ENCODE measurements around the gene OR8A1. TPM values are rescaled to one million over a fixed set of nuclear protein-coding genes. Genes with fewer than 3 reads are reported as not detected.

Gene OR8A1
- total and polyA plus RNA-seq, 2 experiments from 2014 or later: not detected

DNA sequence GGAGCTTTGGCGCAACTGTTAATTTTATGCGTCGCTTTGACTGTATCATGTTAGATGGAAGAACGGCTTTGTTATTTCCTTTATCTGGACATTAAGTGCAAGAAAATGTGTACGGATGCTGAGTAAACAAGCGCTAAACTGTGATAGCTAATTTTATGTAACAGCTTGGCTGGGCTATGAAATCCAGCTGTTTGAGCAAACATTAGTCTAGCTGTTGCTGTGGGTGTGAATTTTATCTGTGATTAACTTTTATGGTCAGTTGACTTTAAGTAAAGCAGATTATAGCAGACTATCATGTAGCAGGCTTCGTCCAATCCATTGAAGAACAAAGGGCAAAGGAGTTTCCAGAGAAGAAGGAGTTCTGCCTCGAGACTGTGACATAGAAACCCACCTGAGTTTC lies 14.0 kb downstream of the OR8A1 start:
- Histone ChIP-seq H3K27me3 (no peaks in the 10 kb centered on the region), H3K4me1 (ENCODE audit: insufficient read depth) (no peaks in the 10 kb centered on the region), H4K20me1 (ENCODE audit: insufficient read depth, poor library complexity, severe bottlenecking) (no peaks in the 10 kb centered on the region), H3K4me2 (peak overlapping the region; percentile 23), H3K4me3 (no peak overlapping the region), H2AFZ (no peak overlapping the region), H3K27ac (peak overlapping the region; percentile 63), H3K79me2 (no peaks in the 10 kb centered on the region), H3K36me3 (replicated peaks; ENCODE audit: insufficient read depth, low read depth) (no peaks in the 10 kb centered on the region), H3K9me2 (replicated peaks; ENCODE audit: insufficient read depth) (no peaks in the 10 kb centered on the region), H3K9me3 (ENCODE audit: low read depth) (no peaks in the 10 kb centered on the region)
- WGBS (ENCODE audit: low lambda C conversion rate, missing lambda C conversion rate): 71% methylated on average over 8 of the region's 8 CpGs
- TF ChIP-seq EZH2phosphoT487 (IDR thresholded peaks at IDR 0.05; ENCODE audit: low read depth, severe bottlenecking, unreplicated experiment): no peak
- no peak for TF ChIP-seq EZH2 (IDR thresholded peaks at IDR 0.05; ENCODE audit: borderline replicate concordance)
- TF ChIP-seq CTCF (IDR thresholded peaks at IDR 0.05; ENCODE audit: poor library complexity): no peak
- DNase-seq (ENCODE audit: low spot score): peak; percentile 12

DNA sequence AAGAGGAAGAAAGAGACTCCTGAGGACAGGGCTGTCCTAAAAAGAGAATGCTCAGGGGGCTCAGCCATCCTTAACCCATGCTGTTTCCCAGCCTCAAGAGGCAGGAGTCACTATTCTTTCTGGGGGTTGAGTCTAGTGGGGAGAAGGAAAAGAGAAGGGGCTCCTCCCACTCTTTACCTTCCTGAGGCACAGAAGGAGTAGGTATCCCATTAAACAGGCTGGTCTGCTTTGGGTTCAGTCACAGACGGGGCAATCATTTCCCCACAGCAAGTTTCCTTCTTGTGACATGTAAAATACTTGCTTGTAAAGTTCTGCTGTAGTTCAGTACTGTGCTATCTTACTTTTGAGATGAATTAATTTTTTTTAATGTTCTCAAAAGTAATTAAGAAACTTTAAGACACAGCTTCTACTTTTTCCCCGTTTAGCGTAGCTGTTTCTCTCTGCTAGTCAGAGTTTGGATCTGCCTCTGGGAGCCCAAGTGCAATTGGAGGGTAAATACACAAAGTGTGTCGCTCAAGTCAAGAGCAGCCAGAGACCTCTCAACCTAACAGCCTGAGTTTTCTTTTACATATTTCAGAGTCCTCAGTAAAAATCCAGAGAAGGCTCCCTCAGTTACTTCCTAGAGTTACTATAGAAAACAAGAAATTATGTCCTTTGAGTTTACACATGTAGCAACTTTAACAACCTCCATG lies 15.0 kb downstream of the OR8A1 start:
- 73% methylated on average over 4 of the region's 4 CpGs for WGBS (ENCODE audit: low lambda C conversion rate, missing lambda C conversion rate)
- Histone ChIP-seq H3K9me2 (replicated peaks; ENCODE audit: insufficient read depth) (no peaks in the 10 kb centered on the region), H3K27me3 (no peaks in the 10 kb centered on the region)

DNA sequence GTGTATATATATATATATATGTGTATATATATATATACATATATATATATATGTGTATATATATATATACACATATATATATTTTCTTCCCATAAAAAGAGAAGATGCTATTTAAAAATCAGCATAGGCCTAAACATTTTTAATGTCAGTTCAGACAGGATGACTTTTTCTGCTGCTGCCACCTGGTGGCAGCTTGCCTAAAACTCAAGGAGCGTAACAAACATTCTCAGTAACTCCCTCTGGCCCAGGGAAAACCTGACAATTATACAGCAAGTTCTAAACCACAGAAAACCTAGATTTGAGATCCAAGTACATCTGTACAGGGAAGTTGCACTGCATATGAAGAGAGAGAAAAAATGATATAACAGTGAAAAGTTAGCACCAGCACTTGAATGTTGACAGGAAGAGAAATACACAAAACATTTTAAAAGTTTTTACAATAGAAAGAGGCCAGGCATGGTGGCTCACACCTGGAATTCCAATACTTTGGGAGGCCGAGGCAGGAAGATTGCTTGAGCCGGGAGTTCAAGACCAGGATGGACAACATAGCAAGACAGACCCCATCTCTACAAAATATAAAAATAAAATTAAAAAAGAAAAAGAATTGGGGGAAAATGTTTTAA lies 16.6 kb downstream of the OR8A1 start:
- no peak overlapping the region for H2AFZ ChIP-seq
- 45% methylated on average over 3 of the region's 3 CpGs for WGBS (ENCODE audit: low lambda C conversion rate, missing lambda C conversion rate)
- H3K9me2 ChIP-seq (replicated peaks; ENCODE audit: insufficient read depth): no peaks in the 10 kb centered on the region
- no peak overlapping the region for H3K4me3 ChIP-seq
- peak; percentile 80 for DNase-seq (ENCODE audit: low spot score)
- no peaks in the 10 kb centered on the region for H4K20me1 ChIP-seq (ENCODE audit: insufficient read depth, poor library complexity, severe bottlenecking)
- H3K27me3 ChIP-seq: no peaks in the 10 kb centered on the region
- H3K36me3 ChIP-seq (replicated peaks; ENCODE audit: insufficient read depth, low read depth): no peaks in the 10 kb centered on the region
- TF ChIP-seq CTCF (IDR thresholded peaks at IDR 0.05; ENCODE audit: poor library complexity) (peak; percentile 85), EZH2 (IDR thresholded peaks at IDR 0.05; ENCODE audit: borderline replicate concordance) (no peak), EZH2phosphoT487 (IDR thresholded peaks at IDR 0.05; ENCODE audit: low read depth, severe bottlenecking, unreplicated experiment) (no peak)
- H3K4me1 ChIP-seq (ENCODE audit: insufficient read depth): no peaks in the 10 kb centered on the region
- H3K4me2 ChIP-seq: no peak overlapping the region
- no peaks in the 10 kb centered on the region for H3K9me3 ChIP-seq (ENCODE audit: low read depth)
- H3K79me2 ChIP-seq: no peaks in the 10 kb centered on the region
- no peak overlapping the region for H3K27ac ChIP-seq

More for the DNA sequence above, 15.0 kb downstream of the OR8A1 start:
- Histone ChIP-seq H3K4me1 (ENCODE audit: insufficient read depth) (no peaks in the 10 kb centered on the region), H2AFZ (no peak overlapping the region), H3K36me3 (replicated peaks; ENCODE audit: insufficient read depth, low read depth) (no peaks in the 10 kb centered on the region), H3K4me3 (no peak overlapping the region), H4K20me1 (ENCODE audit: insufficient read depth, poor library complexity, severe bottlenecking) (no peaks in the 10 kb centered on the region), H3K79me2 (no peaks in the 10 kb centered on the region), H3K9me3 (ENCODE audit: low read depth) (no peaks in the 10 kb centered on the region), H3K4me2 (no peak overlapping the region), H3K27ac (peak overlapping the region; percentile 63)
- no peak for TF ChIP-seq EZH2 (IDR thresholded peaks at IDR 0.05; ENCODE audit: borderline replicate concordance)
- TF ChIP-seq CTCF (IDR thresholded peaks at IDR 0.05; ENCODE audit: poor library complexity): no peak
- TF ChIP-seq EZH2phosphoT487 (IDR thresholded peaks at IDR 0.05; ENCODE audit: low read depth, severe bottlenecking, unreplicated experiment): no peak
- no peak for DNase-seq (ENCODE audit: low spot score)

Data from hepatocyte (in vitro differentiated cells).